G401 (cell line): ENCODE results near the gene SETD3. TPM values are rescaled to one million over a fixed set of nuclear protein-coding genes. Genes with fewer than 3 reads are reported as not detected.

Experiments
- DNase-seq: peaks from one replicate; pipeline ENCODE4 v3.0.0-alpha.2; 2015; ENCODE audit warnings: low spot score
- in situ Hi-C: cut with HindIII; loops from 2 replicates; pipeline ENCODE4 v1.10.0; 2016; ENCODE audit warnings: low sequenced_read_pairs, mixed read lengths
- total RNA-seq: library from RNA; depleted of rRNA; stranded (reverse); fragments of >200 nt; shearing (Covaris generic); gene quantifications from 2 replicates; pipeline ENCODE4 v1.2.3, GENCODE V29; 2014

SETD3 gene
- total RNA-seq, 1 experiment from 2014 or later: 54.9 TPM

GRCh38 chr14:99432485-99432884 lies 48.2 kb downstream of the SETD3 start:
- in situ Hi-C loops: no loop called here
- no peak for DNase-seq

- in situ Hi-C loops: no loop called here
- DNase-seq: no peak
Observed at GRCh38 chr14:99431986-99432385, 48.7 kb downstream of the SETD3 start.

DNA sequence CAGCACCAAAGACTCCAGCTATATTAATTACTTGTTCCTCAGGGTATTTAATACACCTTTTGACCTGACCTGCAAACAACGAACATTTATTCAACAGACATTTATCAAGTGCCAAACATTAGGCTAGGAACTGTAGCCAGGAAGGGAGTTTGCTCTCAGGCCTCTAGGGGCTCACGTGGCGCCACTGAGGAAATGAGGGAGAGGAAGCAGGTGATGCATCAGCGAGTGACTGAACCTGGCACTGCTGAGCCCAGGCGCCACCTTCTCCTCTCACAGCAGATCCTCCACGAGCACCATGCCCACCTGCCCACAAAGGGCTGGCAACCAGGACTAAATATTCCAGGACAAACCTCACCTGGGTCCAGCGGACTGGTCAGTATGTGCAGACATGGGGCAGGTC lies 50.2 kb downstream of the SETD3 start:
- in situ Hi-C loops: no loop called here

GRCh38 chr14:99427632-99428300 lies 52.9 kb downstream of the SETD3 start:
- peak; percentile 81 for DNase-seq
- in situ Hi-C loops: no loop called here

More for the DNA sequence above, 50.2 kb downstream of the SETD3 start:
- DNase-seq: no peak

GRCh38 chr14:99426813-99427346 lies 53.8 kb downstream of the SETD3 start:
- in situ Hi-C loops: no loop called here
- DNase-seq: no peak

- in situ Hi-C loops: no loop called here
- no peak for DNase-seq
Observed at GRCh38 chr14:99426265-99426664, 54.4 kb downstream of the SETD3 start.

- DNase-seq: peak; percentile 74
- in situ Hi-C loops: no loop called here
Observed at GRCh38 chr14:99425272-99425681, 55.4 kb downstream of the SETD3 start.

- in situ Hi-C loops: no loop called here
- no peak for DNase-seq
Observed at GRCh38 chr14:99424306-99424877, 56.3 kb downstream of the SETD3 start.

- DNase-seq: no peak
- in situ Hi-C loops: no loop called here
Observed at GRCh38 chr14:99423434-99423833, 57.2 kb downstream of the SETD3 start.

- in situ Hi-C loops: no loop called here
- no peak for DNase-seq
Observed at GRCh38 chr14:99422228-99423010, 58.2 kb downstream of the SETD3 start.

DNA sequence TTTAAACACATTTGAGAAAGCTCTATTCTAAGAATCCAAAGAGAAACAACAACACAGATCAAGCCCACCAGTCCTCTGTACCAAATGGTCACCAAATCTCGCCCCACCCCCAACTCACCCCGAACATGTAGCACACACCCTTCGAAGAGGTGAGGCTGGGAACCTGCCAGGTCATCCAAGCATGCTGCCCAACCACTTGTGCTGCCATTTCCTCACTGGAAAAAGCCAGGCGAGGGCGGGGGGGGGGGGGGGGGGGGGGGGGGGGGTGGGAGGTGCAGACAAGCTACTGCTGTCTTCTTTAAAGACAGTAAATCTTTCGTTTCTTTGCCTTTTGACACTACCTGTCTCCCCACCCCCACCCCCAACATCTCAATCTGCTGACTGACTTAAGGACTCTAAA lies 59.9 kb downstream of the SETD3 start:
- no peak for DNase-seq
- in situ Hi-C loops: no loop called here

GRCh38 chr14:99419905-99420304 lies 60.8 kb downstream of the SETD3 start:
- no peak for DNase-seq
- in situ Hi-C loops: no loop called here

DNA sequence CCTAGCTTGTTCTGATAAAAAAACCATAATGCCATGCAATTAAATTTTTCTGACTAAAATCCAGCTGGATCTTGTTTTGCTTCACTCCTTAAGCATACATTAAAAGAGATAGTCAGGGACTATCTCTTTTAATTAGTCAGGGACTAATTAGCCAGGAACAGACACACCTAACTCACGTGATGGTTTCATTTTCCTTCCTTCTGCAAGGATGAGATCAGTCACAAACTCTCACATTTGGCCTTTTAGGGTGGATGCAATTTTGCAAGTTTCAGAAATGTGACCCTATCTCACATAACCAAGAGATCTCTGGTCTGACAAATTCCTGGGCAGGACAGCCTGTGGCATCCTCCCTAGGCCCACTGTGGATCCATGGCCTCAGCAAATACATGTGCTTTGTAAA lies 62.4 kb downstream of the SETD3 start:
- in situ Hi-C loops: no loop called here
- DNase-seq: no peak

- no peak for DNase-seq
- in situ Hi-C loops: no loop called here
Observed at GRCh38 chr14:99416909-99417308, 63.8 kb downstream of the SETD3 start.

- peak; percentile 86 for DNase-seq
Observed at GRCh38 chr14:99415496-99416281, 65.0 kb downstream of the SETD3 start.

DNA sequence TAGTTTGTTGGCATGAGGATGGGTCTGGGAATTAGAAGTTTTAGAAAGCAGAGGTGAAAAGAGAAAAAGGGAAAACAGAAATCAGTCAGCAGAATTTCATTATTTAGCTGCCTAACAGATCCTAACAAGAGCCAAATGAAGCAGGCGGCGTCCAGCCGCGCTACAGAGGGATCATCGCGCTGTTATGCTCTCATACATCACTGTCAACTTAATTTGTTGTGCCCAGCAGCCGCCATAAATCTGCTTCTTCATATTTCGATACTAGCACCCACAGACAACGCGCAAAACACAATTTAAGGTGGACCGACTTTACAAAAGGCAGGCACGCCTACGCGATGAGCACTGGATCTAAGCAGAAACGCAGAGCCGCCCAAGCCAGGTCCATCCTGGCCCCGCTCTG lies 66.7 kb downstream of the SETD3 start:
- in situ Hi-C loops: no loop called here
- no peak for DNase-seq

More at GRCh38 chr14:99415496-99416281, 65.0 kb downstream of the SETD3 start:
- in situ Hi-C loops: no loop called here

DNA sequence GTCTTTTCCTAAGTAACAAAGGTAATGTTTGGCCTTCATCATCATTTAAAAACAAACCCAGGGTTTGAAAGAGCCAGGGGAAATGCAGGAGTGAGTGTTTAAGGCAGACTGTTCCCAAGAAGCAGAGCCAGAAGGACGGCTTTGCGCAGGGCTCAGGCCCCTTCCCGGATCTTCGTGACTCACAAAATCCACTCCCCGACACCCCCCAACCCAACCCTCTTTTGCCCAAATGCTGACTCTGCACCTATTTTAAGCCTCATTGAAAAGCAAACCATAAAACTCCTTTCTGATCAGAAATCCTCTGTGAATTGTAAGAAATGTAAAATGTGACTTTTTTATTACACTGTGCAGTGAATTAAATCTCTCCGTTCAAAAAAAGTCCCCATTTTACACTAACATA lies 67.5 kb downstream of the SETD3 start:
- in situ Hi-C loops: no loop called here
- DNase-seq: no peak

DNA sequence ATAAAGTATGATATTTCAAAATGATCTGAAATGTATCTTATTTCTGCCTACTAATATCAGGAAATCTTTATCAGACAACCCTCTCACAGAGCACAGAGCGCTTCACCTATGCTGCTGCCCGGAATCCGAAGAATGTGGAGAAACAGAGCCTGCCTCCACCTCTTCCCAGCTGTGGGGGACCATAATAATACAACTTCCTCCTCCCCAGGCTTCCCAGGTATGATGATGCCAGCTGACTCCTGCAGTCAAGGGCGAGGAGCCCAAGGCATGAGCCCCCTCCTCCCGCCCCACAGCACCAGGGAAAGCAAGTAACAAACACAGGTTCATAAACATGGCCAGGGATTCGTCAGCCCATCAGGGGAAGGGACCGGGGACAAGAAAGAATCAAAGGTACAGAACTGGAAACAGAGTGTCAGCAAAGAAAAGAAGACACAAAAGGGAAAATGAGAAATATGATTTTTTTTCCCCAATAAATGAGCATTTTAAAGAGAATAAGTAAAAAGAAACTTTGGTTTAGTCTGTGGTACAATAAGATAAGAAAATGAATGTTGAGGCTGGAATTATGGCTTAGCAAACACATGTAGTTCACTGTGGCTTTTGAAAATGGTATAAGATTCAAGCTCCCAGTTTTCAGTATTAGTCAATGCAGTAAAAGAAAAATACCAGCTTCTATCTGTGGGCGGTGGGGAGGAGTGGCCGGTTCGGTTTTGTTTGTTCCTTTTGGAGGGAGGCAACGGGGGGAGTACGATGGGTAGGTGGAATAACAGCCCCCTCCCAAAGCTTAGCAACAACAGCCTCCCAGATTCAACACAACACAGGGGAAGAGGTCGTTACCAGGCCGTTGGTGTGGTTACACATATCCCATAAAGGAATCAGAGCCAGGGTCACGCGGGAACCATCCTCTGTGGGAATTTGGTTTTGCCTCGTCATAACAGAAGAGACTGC lies 68.3 kb downstream of the SETD3 start:
- in situ Hi-C loops: no loop called here
- DNase-seq: no peak
